ENCODE results near the gene CGRRF1.

DNA sequence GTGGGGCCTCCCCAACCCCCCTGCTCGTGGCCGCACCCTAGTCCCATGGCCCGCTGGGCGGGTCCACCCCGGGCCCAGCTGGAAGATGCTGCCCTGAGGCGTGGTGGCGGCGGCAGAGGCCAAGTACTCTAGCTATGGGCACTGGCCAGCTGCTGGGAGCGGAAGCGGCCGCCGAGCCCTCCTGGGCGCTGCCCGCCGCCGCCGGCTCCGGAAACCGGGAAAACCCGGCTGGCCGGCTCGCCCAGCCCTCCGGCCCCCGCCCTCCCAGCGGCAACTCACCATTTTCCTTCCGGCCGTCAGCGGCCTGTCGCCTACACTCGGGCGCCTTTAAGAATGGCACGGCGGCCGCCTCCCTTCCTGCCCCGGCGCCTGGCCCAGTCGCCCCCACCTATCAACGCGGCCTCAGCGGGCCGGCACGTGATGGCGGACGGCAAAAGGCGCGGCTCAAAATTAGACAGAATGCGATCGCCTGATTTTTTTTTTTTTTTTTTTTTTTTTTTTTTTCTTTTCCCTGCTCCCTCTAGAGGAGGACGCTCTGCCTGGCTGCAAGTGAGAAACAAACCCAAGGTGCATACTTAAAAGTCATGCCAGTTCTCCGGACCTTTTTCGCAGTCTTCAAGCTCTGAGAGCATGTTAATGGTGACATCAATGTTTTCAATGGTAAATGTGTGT is 20.9 kb upstream of the CGRRF1 start, which contains the start of gene GMFB:
- TF ChIP-seq MYC (CRISPR knock-in tag; IDR thresholded peaks at IDR 0.05; ENCODE audit: borderline replicate concordance): peak; percentile 66; the same call in 1 of the 2 replicates
- 0 out of 2 replicates have a peak, but pooled peaks have one; percentile 41 for TF ChIP-seq ZFP1 (CRISPR knock-in tag; IDR thresholded peaks at IDR 0.05)
- peak; percentile 76 for TF ChIP-seq HNRNPLL (IDR thresholded peaks at IDR 0.05; ENCODE audit: low read depth, low read length, poor library complexity, severe bottlenecking)
- TF ChIP-seq, protein P1, sequence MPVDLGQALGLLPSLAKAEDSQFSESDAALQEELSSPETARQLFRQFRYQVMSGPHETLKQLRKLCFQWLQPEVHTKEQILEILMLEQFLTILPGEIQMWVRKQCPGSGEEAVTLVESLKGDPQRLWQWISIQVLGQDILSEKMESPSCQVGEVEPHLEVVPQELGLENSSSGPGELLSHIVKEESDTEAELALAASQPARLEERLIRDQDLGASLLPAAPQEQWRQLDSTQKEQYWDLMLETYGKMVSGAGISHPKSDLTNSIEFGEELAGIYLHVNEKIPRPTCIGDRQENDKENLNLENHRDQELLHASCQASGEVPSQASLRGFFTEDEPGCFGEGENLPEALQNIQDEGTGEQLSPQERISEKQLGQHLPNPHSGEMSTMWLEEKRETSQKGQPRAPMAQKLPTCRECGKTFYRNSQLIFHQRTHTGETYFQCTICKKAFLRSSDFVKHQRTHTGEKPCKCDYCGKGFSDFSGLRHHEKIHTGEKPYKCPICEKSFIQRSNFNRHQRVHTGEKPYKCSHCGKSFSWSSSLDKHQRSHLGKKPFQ (CRISPR knock-in tag; IDR thresholded peaks at IDR 0.05; ENCODE audit: insufficient replicate concordance): no peak
- TF ChIP-seq, protein P2, sequence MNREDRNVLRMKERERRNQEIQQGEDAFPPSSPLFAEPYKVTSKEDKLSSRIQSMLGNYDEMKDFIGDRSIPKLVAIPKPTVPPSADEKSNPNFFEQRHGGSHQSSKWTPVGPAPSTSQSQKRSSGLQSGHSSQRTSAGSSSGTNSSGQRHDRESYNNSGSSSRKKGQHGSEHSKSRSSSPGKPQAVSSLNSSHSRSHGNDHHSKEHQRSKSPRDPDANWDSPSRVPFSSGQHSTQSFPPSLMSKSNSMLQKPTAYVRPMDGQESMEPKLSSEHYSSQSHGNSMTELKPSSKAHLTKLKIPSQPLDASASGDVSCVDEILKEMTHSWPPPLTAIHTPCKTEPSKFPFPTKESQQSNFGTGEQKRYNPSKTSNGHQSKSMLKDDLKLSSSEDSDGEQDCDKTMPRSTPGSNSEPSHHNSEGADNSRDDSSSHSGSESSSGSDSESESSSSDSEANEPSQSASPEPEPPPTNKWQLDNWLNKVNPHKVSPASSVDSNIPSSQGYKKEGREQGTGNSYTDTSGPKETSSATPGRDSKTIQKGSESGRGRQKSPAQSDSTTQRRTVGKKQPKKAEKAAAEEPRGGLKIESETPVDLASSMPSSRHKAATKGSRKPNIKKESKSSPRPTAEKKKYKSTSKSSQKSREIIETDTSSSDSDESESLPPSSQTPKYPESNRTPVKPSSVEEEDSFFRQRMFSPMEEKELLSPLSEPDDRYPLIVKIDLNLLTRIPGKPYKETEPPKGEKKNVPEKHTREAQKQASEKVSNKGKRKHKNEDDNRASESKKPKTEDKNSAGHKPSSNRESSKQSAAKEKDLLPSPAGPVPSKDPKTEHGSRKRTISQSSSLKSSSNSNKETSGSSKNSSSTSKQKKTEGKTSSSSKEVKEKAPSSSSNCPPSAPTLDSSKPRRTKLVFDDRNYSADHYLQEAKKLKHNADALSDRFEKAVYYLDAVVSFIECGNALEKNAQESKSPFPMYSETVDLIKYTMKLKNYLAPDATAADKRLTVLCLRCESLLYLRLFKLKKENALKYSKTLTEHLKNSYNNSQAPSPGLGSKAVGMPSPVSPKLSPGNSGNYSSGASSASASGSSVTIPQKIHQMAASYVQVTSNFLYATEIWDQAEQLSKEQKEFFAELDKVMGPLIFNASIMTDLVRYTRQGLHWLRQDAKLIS (CRISPR knock-in tag; IDR thresholded peaks at IDR 0.05): no peak
- TF ChIP-seq, protein P3, sequence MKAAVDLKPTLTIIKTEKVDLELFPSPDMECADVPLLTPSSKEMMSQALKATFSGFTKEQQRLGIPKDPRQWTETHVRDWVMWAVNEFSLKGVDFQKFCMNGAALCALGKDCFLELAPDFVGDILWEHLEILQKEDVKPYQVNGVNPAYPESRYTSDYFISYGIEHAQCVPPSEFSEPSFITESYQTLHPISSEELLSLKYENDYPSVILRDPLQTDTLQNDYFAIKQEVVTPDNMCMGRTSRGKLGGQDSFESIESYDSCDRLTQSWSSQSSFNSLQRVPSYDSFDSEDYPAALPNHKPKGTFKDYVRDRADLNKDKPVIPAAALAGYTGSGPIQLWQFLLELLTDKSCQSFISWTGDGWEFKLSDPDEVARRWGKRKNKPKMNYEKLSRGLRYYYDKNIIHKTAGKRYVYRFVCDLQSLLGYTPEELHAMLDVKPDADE (CRISPR knock-in tag; IDR thresholded peaks at IDR 0.05): no peak
- TF ChIP-seq EZH2 (conservative IDR thresholded peaks at IDR 0.05; ENCODE audit: low read depth, low read length): no peak
- no peak; the same call in 1 of the 2 replicates for TF ChIP-seq ZBTB21 (CRISPR knock-in tag; IDR thresholded peaks at IDR 0.05)
- TF ChIP-seq ARNT2 (CRISPR knock-in tag; IDR thresholded peaks at IDR 0.05; ENCODE audit: low read depth): no peak
- no peak for TF ChIP-seq ZNF3 (CRISPR knock-in tag; IDR thresholded peaks at IDR 0.05)
- TF ChIP-seq KAT7 (CRISPR knock-in tag; IDR thresholded peaks at IDR 0.05; ENCODE audit: borderline replicate concordance): no peak
- TF ChIP-seq, protein P4, sequence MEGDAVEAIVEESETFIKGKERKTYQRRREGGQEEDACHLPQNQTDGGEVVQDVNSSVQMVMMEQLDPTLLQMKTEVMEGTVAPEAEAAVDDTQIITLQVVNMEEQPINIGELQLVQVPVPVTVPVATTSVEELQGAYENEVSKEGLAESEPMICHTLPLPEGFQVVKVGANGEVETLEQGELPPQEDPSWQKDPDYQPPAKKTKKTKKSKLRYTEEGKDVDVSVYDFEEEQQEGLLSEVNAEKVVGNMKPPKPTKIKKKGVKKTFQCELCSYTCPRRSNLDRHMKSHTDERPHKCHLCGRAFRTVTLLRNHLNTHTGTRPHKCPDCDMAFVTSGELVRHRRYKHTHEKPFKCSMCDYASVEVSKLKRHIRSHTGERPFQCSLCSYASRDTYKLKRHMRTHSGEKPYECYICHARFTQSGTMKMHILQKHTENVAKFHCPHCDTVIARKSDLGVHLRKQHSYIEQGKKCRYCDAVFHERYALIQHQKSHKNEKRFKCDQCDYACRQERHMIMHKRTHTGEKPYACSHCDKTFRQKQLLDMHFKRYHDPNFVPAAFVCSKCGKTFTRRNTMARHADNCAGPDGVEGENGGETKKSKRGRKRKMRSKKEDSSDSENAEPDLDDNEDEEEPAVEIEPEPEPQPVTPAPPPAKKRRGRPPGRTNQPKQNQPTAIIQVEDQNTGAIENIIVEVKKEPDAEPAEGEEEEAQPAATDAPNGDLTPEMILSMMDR (CRISPR knock-in tag; IDR thresholded peaks at IDR 0.05): peak; percentile 35
- no peak for TF ChIP-seq MYNN (CRISPR knock-in tag; IDR thresholded peaks at IDR 0.05; ENCODE audit: low read depth)
- TF ChIP-seq, protein P5, sequence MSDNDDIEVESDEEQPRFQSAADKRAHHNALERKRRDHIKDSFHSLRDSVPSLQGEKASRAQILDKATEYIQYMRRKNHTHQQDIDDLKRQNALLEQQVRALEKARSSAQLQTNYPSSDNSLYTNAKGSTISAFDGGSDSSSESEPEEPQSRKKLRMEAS (IDR thresholded peaks at IDR 0.05): peak; percentile 85

All from HepG2 (cell line).